Liver (tissue), 9 donors: ENCODE data around the gene LRRC27. TPM values are rescaled to one million over a fixed set of nuclear protein-coding genes. Genes with fewer than 3 reads are reported as not detected.

Experiments
- DNase-seq: peaks from one replicate; pipeline ENCODE4 v3.0.0-alpha.2; 2017; ENCODE audit warnings: low spot score
- H3K27ac ChIP-seq, 2 donors: one replicate each; pipeline ENCODE4 v1.7.0; 2013; ENCODE audit warnings: inconsistent platforms in 2 of 2, low read length in 2 of 2, control low read depth in 1 of 2, low read depth in 1 of 2, mild to moderate bottlenecking in 1 of 2
- H3K27me3 ChIP-seq, 4 donors: one replicate each; pipeline versions ENCODE4 v1.6.1 to v1.7.0; 2013; ENCODE audit warnings: low read length in 3 of 4, inconsistent platforms in 1 of 4, mild to moderate bottlenecking in 1 of 4, moderate library complexity in 1 of 4; ENCODE audit not compliant: control insufficient read depth in 4 of 4, insufficient read depth in 4 of 4
- H3K36me3 ChIP-seq, 4 donors: one replicate each; pipeline versions ENCODE4 v1.6.1 to v1.7.0; 2013; ENCODE audit warnings: low read length in 3 of 4, mild to moderate bottlenecking in 3 of 4, low read depth in 1 of 4, moderate library complexity in 1 of 4; ENCODE audit not compliant: control insufficient read depth in 4 of 4, insufficient read depth in 3 of 4
- H3K4me1 ChIP-seq, 4 donors: one replicate each; pipeline versions ENCODE4 v1.6.1 to v1.7.0; 2013; ENCODE audit warnings: low read length in 3 of 4, mild to moderate bottlenecking in 3 of 4, moderate library complexity in 1 of 4; ENCODE audit not compliant: control insufficient read depth in 4 of 4, insufficient read depth in 4 of 4
- H3K4me3 ChIP-seq, 3 donors: one replicate each; pipeline versions ENCODE4 v1.6.1 to v1.7.0; 2013; ENCODE audit warnings: low read length in 3 of 3, control low read depth in 1 of 3, low read depth in 1 of 3, mild to moderate bottlenecking in 1 of 3
- H3K9ac ChIP-seq, 2 donors: one replicate each; pipeline ENCODE4 v1.7.0; 2013; ENCODE audit warnings: low read length in 2 of 2, mild to moderate bottlenecking in 2 of 2, moderate library complexity in 2 of 2, control low read depth in 1 of 2, low read depth in 1 of 2
- H3K9me3 ChIP-seq, 4 donors: one replicate each; pipeline versions ENCODE4 v1.6.1 to v1.7.0; 2013; ENCODE audit warnings: low read length in 3 of 4; ENCODE audit not compliant: control insufficient read depth in 4 of 4
- FOXA1 ChIP-seq: IDR thresholded peaks from 2 replicates; pipeline ENCODE4 v1.6.1; 2016; ENCODE audit warnings: antibody characterized with exemption
- FOXA2 ChIP-seq: IDR thresholded peaks from 2 replicates; pipeline ENCODE4 v1.6.1; 2016; ENCODE audit warnings: antibody characterized with exemption
- GABPA ChIP-seq, 2 donors: IDR thresholded peaks in 1 of 2; conservative IDR thresholded peaks in 1 of 2; 2 replicates each; pipeline ENCODE4 v1.6.1; 2016; ENCODE audit warnings: antibody characterized with exemption in 2 of 2, mild to moderate bottlenecking in 1 of 2, moderate library complexity in 1 of 2
- HNF4A ChIP-seq, 2 donors: conservative IDR thresholded peaks; 2 replicates each; pipeline ENCODE4 v1.6.1; 2016; ENCODE audit warnings: antibody characterized with exemption in 2 of 2, mild to moderate bottlenecking in 2 of 2
- HNF4G ChIP-seq: IDR thresholded peaks from 2 replicates; pipeline ENCODE4 v1.6.1; 2016; ENCODE audit warnings: antibody characterized with exemption
- JUND ChIP-seq, 2 donors: IDR thresholded peaks; 2 replicates each; pipeline ENCODE4 v1.6.1; 2016; ENCODE audit warnings: antibody characterized with exemption in 2 of 2
- NR2F2 ChIP-seq: IDR thresholded peaks from 2 replicates; pipeline ENCODE4 v1.6.1; 2016; ENCODE audit warnings: antibody characterized with exemption
- RAD21 ChIP-seq, 2 donors: IDR thresholded peaks; 2 replicates each; pipeline ENCODE4 v1.6.1; 2016; ENCODE audit warnings: antibody characterized with exemption in 2 of 2, mild to moderate bottlenecking in 2 of 2
- RXRA ChIP-seq, 2 donors: IDR thresholded peaks; 2 replicates each; pipeline ENCODE4 v1.6.1; 2017 to 2018; ENCODE audit warnings: antibody characterized with exemption in 2 of 2, mild to moderate bottlenecking in 1 of 2
- SP1 ChIP-seq: IDR thresholded peaks from 2 replicates; pipeline ENCODE4 v1.6.1; 2018; ENCODE audit warnings: antibody characterized with exemption, mild to moderate bottlenecking
- TAF1 ChIP-seq: conservative IDR thresholded peaks from 2 replicates; pipeline ENCODE4 v1.6.1; 2016; ENCODE audit warnings: antibody characterized with exemption, mild to moderate bottlenecking
- WGBS: extraction: QIAGEN DNeasy Blood & Tissue Kit; methylation state at CpG from one replicate; pipeline ENCODE4 v1.1.7; 2013; 5-methylcytosine and 5-hydroxymethylcytosine counted together
- polyA plus RNA-seq, 2 donors: library from polyadenylated mRNA; stranded (reverse) in 1 of 2; unstranded in 1 of 2; fragments of 200-250 nt in 1 of 2; fragments of >200 nt in 1 of 2; fragmentation: Nextera tagmentation in 1 of 2; extraction: Ambion mirVana in 1 of 2; gene quantifications; one replicate each; pipeline versions ENCODE4 v1.2.1 to v1.2.3, GENCODE V29; 2013 to 2015
- total RNA-seq, 2 donors: library from RNA; depleted of rRNA; stranded (reverse); fragments of >200 nt; gene quantifications; one replicate each; pipeline ENCODE4 v1.2.3, GENCODE V29; 2014
- TF ChIP-seq, protein P1 (sequence below): IDR thresholded peaks from 2 replicates; pipeline ENCODE4 v1.6.1; 2016; ENCODE audit warnings: antibody characterized with exemption, mild to moderate bottlenecking
- TF ChIP-seq, protein P2 (sequence below): IDR thresholded peaks from 2 replicates; pipeline ENCODE4 v1.6.1; 2016; ENCODE audit warnings: antibody characterized with exemption
- TF ChIP-seq, protein P3 (sequence below): IDR thresholded peaks from 2 replicates; pipeline ENCODE4 v1.6.1; 2016; ENCODE audit warnings: antibody characterized with exemption
- donor health status: healthy.
- donor health status: healthy.
- donor health status: healthy.
- donor health status: healthy.
- donor health status: healthy.

The LRRC27 gene
- total and polyA plus RNA-seq, 4 donors: 1.8 to 2.8 (median 2.6) TPM

DNA sequence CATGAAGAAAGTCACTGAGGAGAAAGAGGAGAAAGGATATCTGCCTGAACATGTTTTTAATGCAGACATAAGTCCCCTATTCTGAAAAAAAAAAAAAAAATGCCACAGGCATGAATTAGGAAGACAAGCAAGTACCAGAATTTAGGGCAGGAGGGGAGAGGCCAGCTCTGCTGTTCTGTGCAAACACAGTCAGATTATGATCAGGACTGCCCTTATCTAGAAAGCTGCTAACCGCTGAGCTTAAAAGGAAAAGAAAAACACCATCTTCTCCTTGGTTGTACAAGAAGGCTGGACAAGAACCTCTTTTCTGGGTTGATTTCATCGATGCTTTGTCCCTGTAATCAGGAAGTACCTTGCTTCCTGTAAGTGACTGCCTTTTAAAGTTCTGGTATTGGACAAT lies 49.7 kb downstream of the LRRC27 start:
- no peak overlapping the region for H3K9ac ChIP-seq
- H3K27ac ChIP-seq: no peak overlapping the region
- H3K27me3 ChIP-seq: no peaks in the 10 kb centered on the region
- no peak for DNase-seq
- H3K4me3 ChIP-seq: no peak overlapping the region
- H3K36me3 ChIP-seq: no peaks in the 10 kb centered on the region
- H3K4me1 ChIP-seq: no peaks in the 10 kb centered on the region
- no peaks in the 10 kb centered on the region for H3K9me3 ChIP-seq
- no peak for TF ChIP-seq HNF4A (conservative IDR thresholded peaks at IDR 0.05)
- no peak for TF ChIP-seq RXRA (IDR thresholded peaks at IDR 0.05)
- 56% methylated on average over 2 of the region's 2 CpGs for WGBS

DNA sequence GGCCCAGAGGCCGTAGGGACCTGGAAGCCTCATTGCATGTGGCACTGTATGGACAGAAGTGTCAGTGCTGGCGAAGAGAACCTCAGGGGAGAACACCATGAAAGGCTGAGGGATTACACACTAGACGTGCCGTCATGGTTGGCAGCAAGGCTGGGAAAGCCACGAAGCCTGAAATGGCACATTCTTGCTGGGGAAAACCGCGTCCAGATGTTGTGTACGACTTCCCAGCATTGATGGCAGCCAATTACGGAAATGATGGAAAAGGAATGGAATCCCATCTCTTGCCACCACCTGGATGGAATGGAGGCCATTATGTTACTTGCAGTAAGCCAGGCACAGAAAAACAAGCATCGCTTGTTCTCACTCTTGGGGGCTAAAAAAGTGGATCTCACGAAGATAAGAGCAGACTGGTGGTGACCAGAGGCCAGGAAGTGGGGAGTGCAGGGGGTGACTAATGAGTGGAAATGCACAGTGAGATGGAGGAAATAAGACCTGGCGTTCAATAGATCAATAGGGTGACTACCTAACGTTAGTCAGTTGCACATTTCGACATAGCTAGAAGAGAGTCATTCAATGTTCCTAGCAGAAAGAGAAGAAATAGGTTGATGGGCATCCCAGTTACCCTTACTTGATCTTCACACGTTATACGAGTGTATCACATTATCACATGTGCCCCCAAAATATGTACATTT lies 50.4 kb downstream of the LRRC27 start:
- DNase-seq: no peak
- 88% methylated on average over 16 of the region's 16 CpGs for WGBS
- TF ChIP-seq GABPA (IDR thresholded peaks at IDR 0.05 in 1 of 2, conservative IDR thresholded peaks at IDR 0.05 in 1 of 2) (no peak), TAF1 (no peak), HNF4G (no peak), FOXA2 (no peak), HNF4A (conservative IDR thresholded peaks at IDR 0.05) (no peak), FOXA1 (no peak), RXRA (IDR thresholded peaks at IDR 0.05) (no peak), JUND (IDR thresholded peaks at IDR 0.05) (no peak), NR2F2 (no peak), SP1 (no peak), RAD21 (IDR thresholded peaks at IDR 0.05) (no peak)
- TF ChIP-seq, protein P1, sequence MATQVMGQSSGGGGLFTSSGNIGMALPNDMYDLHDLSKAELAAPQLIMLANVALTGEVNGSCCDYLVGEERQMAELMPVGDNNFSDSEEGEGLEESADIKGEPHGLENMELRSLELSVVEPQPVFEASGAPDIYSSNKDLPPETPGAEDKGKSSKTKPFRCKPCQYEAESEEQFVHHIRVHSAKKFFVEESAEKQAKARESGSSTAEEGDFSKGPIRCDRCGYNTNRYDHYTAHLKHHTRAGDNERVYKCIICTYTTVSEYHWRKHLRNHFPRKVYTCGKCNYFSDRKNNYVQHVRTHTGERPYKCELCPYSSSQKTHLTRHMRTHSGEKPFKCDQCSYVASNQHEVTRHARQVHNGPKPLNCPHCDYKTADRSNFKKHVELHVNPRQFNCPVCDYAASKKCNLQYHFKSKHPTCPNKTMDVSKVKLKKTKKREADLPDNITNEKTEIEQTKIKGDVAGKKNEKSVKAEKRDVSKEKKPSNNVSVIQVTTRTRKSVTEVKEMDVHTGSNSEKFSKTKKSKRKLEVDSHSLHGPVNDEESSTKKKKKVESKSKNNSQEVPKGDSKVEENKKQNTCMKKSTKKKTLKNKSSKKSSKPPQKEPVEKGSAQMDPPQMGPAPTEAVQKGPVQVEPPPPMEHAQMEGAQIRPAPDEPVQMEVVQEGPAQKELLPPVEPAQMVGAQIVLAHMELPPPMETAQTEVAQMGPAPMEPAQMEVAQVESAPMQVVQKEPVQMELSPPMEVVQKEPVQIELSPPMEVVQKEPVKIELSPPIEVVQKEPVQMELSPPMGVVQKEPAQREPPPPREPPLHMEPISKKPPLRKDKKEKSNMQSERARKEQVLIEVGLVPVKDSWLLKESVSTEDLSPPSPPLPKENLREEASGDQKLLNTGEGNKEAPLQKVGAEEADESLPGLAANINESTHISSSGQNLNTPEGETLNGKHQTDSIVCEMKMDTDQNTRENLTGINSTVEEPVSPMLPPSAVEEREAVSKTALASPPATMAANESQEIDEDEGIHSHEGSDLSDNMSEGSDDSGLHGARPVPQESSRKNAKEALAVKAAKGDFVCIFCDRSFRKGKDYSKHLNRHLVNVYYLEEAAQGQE: no peak
- TF ChIP-seq, protein P2, sequence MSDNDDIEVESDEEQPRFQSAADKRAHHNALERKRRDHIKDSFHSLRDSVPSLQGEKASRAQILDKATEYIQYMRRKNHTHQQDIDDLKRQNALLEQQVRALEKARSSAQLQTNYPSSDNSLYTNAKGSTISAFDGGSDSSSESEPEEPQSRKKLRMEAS: no peak
- TF ChIP-seq, protein P3, sequence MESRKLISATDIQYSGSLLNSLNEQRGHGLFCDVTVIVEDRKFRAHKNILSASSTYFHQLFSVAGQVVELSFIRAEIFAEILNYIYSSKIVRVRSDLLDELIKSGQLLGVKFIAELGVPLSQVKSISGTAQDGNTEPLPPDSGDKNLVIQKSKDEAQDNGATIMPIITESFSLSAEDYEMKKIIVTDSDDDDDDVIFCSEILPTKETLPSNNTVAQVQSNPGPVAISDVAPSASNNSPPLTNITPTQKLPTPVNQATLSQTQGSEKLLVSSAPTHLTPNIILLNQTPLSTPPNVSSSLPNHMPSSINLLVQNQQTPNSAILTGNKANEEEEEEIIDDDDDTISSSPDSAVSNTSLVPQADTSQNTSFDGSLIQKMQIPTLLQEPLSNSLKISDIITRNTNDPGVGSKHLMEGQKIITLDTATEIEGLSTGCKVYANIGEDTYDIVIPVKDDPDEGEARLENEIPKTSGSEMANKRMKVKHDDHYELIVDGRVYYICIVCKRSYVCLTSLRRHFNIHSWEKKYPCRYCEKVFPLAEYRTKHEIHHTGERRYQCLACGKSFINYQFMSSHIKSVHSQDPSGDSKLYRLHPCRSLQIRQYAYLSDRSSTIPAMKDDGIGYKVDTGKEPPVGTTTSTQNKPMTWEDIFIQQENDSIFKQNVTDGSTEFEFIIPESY: no peak
- H3K27me3 ChIP-seq: no peaks in the 10 kb centered on the region
- H3K9me3 ChIP-seq: no peaks in the 10 kb centered on the region
- no peak overlapping the region for H3K9ac ChIP-seq
- H3K4me1 ChIP-seq: no peaks in the 10 kb centered on the region
- H3K4me3 ChIP-seq: no peak overlapping the region
- no peak overlapping the region for H3K27ac ChIP-seq
- no peaks in the 10 kb centered on the region for H3K36me3 ChIP-seq
